NAMALWA (cell line): Measurements from ENCODE around the gene SHISA7.
"Not testable (repeated sequence)": the region's sequence is repeated elsewhere in the genome, so short reads cannot be mapped to it uniquely, and the experiment has no call there.

Source experiments
- DNase-seq: peaks from one replicate; pipeline ENCODE4 v3.0.0-alpha.2; 2015; ENCODE audit warnings: low spot score

SHISA7 gene

DNA sequence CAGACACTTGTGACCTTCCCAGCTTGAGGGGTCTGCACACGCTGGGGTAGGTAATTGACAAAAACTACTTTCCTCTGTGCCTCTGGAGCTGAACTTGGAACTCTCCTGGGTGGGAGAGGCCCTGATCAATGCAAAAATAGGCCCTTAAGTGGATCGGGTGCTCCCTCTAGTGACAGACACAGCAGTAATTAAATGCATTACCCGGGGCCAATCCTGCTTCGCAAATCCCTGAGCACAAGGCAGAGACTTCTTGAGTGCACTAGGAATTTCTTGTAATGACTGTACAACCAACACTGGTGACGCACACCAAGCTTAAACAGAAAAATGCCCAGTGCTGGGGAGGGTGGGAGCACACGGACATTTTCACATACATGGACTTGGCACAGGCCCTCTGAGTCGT lies 24.9 kb downstream of the SHISA7 start:
- DNase-seq, result peak; percentile 75

DNA sequence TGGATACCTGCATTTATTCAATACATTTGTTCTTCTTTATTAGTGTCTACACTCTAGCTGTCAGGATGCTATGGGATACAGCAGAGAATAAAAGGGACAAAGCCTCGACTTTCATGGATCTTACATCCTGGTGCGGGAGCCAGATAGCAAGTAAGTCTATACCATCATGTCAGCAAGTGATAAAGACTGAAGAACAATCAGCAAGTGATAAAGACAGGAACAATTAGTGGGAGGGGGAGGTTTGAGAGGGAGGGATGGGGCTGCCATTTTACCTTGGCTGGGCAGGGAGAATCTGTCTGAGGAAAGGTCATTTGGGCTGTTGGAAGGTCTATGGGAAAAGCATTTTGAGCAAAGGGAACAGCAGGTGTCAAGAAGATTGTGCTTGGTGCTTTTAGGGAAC lies 32.9 kb downstream of the SHISA7 start:
- DNase-seq, result no peak

- not testable (repeated sequence) for DNase-seq
Observed at GRCh38 chr19:55409179-55409578, 33.9 kb downstream of the SHISA7 start.

DNA sequence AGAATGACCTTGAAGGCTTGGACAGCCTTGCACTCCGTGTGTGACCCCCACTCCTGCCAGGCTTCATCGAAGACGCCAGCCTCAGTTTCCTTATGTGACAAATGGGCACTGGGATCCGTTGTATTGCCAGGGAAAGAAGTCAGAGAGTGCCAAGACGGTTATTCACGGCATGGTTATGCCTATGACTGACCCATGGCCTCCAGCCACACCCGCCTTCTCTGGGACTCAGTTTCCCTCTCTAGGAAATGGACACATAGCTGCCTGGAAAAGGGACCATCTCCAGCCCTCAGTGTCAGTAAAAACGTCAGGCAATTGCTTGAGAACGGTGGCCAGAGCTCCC lies 34.6 kb downstream of the SHISA7 start:
- no peak for DNase-seq

DNA sequence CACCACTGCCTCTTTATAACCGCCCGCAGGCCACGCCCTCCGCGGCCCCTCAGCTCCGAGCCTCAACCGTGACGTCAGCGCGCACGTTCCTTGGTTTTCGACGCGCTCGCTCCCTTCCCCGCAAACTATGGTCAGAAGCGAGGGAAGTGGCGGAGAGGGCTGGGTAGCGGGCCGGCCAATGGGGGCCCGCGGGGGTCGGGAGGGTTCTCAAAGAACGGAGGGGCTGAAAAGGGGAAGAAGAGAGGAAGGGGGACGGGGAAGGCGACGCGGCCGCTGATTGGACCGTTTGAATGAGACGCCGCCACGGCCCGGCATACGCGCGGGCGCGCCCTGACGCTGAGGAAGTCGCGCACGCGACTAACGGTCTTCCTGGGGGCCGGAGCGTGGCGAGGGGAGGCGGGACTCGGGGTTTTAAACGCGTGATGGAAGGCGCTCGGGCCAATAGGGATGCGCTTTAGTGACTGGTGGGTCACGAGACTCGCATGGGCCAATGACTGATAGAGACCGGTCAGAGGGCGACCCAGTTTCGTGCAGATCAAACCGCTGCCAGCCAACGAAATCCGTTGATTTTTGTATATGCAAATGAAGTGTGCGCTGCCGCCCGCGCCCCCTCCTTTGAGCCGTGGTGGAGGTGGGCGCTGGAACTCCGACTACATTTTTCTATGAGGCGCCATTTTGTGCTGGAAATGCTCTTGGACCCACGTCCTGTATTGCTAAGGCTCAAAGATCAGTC lies 35.1 kb downstream of the SHISA7 start:
- peak; percentile 99 for DNase-seq

DNA sequence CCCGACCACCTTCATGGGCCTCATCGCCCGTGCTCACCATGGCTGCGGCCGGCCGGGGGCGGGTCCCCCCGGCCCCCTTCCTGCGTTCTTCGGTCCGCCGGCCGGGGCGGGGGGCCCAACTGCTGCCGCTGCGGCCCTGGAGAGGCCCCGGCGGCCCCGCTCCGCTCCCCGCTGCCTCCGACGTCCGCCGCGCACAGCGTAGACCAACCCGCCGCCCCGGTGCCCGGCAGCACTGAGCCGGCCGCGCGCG lies 35.6 kb downstream of the SHISA7 start, which contains the start of gene UBE2S:
TSS of gene UBE2S (minus strand) at position 239 of the 250 bp plus-strand sequence. CDS start at position 40, 199 bp downstream.
- not testable (repeated sequence) for DNase-seq

- DNase-seq, result peak; percentile 43
Observed at GRCh38 chr19:55406826-55407549, 36.1 kb downstream of the SHISA7 start.

DNA sequence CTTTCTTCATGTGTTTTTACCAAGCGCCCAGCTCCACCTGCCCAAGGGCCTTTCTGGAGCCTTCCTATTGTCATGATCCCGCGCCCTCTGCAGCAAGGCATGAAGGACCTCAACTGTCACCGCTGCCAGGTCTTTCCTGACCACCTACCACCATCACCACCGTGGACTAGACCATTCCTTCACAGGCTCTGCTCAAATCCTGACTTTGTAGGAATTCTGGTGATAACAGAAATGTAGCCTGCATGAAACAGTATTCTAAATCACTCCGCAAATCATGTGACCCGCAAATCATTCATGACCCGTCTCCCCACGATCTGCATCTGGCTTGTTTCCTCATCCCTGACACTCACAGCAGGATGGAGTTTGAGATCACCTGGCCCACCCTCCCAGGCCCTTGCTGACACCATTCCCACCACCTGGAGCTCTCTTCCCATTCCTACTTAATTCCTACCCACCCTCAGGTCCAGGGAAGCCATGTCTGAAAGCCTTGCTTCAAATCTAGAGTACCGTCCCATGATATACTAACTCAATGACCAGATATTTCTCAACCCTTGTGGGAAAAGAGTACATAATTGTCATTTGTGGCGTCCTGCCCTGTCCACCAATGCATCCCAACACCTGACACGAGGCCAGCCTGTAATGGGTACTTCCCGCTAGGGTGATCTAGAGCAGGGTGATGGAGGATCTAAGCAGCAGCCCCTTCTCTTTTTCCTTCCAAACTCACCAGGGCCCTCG lies 36.8 kb downstream of the SHISA7 start:
- DNase-seq, result no peak

DNA sequence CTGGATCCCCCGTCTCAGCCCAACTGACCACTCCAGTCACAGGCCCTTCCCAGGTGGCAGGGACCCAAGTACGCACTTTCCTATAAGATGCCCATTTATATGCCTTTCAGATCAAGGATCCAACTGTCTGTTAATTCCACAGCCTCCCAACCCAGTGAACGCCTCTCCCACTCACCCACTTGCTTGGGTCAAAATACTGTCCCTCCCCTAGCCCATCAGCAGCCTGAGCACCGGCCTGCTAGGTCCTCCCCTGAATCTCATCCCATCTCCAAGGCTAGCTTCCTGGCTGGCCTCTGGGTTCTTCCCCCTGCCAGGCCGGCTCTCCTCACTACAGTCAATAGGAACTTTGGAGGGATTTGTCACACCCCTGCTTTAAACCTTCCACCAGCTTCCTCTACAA lies 37.5 kb downstream of the SHISA7 start:
- DNase-seq, result no peak

GRCh38 chr19:55402509-55402908 lies 40.6 kb downstream of the SHISA7 start:
- DNase-seq, result no peak

- not testable (repeated sequence) for DNase-seq
Observed at GRCh38 chr19:55401390-55401789, 41.7 kb downstream of the SHISA7 start.

- DNase-seq, result peak; percentile 25
Observed at GRCh38 chr19:55400281-55401087, 42.6 kb downstream of the SHISA7 start.

DNA sequence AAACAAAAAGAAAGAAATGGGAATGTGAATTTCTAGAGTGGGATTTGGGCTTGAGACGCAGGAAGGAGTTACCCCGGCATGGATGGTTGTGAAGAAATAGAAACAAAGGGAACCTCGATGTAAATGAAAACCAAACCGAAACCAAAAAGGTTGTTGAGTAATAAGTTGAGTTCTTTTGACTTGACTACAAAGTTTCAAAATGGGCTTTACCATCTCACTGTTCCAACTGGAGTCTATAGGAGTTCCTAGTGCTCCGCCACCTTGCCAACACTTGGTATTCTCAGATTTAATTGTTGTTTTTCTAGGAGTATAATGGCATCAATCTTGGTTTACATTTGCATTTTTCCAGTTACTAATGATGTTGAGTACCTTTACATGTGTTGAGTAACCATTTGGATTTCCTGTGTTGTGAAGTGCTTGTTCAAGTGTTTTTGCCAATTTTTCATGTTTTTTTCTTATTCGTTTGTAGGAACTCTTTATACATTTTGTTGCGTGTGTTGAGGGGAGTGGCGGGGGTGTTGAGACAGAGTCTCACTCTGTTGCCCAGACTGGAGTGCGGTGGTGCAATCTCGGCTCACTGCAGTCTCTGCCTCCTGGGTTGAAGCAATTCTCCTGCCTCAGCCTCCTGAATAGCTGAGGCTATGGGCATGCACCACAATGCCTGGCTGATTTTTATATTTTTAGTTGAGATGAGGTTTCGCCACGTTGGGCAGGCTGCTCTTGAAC lies 44.7 kb downstream of the SHISA7 start:
- DNase-seq, result peak; percentile 43

DNA sequence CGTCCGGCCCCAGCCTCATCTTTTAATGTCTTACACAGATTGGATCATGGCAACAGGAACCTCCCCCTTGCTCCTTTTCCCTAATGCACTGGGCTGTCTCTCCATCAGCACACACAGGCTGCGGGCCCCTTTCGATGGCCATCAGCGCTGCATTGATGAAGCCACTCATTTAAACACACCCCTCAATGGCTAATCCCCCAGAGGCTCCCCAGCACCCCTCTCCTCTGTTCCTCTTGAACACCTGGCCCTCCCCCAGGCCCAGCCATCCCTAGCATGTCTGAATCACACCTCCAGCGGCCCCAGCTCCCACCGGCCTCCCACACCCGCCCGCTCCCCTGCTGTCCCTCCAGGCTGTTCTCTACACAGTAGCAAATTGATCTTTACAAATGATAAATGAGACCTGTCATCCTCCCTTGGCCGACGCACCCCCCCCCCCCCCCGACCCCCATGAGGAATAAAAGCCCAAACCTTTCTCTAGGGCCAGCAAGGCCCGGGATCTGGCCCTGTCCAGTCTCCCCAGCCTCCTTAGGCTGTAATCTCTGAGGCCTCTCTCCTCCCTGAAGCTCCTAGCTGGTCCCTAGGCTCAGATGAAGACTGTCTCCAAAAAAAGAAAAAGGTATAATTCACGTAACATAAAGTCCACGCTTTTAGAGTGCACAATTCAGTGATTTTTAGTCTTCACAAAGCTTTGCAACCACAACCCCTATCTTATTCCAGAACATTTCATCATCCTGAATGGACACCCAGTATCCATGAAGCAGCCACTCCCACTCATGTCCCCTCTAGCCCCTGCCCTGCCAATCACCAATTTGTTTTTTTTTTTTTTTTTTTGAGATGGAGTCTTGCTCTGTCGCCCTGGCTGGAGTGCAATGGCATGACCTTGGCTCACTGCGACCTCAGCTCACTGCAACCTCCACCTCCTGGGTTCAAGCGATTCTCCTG lies 50.0 kb downstream of the SHISA7 start:
- DNase-seq, result peak; percentile 27

GRCh38 chr19:55391702-55392615 lies 51.1 kb downstream of the SHISA7 start:
- DNase-seq, result peak; percentile 46

- peak; percentile 51 for DNase-seq
Observed at GRCh38 chr19:55391191-55391670, 51.9 kb downstream of the SHISA7 start.

DNA sequence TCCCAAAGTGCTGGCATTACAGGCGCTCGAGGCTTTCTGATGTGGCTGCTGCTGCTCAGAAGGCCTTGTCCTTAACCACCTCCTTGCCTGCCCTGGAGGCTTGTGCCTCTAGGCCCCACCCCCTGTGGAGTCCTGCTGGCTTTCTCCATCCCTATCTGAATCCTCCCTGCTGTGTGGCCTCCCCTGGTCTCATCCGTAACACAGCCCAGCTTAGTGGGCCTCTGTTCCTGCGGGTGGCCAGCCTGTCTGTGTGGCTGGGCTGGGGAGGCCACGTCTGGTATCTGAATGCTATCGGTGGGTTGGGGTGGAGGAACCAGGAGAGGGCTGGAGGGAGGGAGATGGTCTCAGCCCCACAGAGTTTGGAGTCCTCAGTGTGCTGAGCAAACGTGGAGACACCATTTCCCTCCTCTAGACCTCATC lies 52.6 kb downstream of the SHISA7 start:
- peak; percentile 32 for DNase-seq

GRCh38 chr19:55389386-55390317 lies 53.4 kb downstream of the SHISA7 start:
- peak; percentile 44 for DNase-seq
